ENCODE data around the gene PHACTR3. TPM values are rescaled to one million over a fixed set of nuclear protein-coding genes. Genes with fewer than 3 reads are reported as not detected.

PHACTR3 gene
- total RNA-seq, 4 donors from 2014 or later: 1.4 to 7.2 (median 4.3) TPM

DNA sequence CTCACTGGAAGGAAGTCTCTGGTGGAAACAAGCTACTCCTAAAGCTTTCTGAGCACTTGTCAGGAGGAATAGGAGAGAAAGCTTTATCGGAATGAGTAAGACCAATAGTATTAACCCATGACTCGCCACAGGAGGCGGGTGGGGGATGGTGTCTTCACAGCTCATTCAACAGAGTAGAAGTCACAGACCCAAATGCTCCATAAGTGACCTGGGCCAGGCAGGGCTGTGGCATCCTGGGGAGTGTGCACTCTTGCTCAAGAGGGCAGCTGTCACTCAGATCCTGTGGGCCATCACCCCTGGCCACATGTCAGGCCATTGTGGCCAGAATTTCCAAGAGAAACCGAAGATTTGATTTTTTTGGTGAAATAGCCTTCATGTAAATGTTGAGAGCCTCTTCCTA lies 213.1 kb downstream of the PHACTR3 start:
- TF ChIP-seq, protein P1, sequence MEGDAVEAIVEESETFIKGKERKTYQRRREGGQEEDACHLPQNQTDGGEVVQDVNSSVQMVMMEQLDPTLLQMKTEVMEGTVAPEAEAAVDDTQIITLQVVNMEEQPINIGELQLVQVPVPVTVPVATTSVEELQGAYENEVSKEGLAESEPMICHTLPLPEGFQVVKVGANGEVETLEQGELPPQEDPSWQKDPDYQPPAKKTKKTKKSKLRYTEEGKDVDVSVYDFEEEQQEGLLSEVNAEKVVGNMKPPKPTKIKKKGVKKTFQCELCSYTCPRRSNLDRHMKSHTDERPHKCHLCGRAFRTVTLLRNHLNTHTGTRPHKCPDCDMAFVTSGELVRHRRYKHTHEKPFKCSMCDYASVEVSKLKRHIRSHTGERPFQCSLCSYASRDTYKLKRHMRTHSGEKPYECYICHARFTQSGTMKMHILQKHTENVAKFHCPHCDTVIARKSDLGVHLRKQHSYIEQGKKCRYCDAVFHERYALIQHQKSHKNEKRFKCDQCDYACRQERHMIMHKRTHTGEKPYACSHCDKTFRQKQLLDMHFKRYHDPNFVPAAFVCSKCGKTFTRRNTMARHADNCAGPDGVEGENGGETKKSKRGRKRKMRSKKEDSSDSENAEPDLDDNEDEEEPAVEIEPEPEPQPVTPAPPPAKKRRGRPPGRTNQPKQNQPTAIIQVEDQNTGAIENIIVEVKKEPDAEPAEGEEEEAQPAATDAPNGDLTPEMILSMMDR (IDR thresholded peaks at IDR 0.05): no peak
- TF ChIP-seq POLR2A (IDR thresholded peaks at IDR 0.05): no peak
- WGBS, 2 donors: 89 to 90% methylated on average over 4 of the region's 4 CpGs
- peak in 1 of 2 donors; percentile 6 for DNase-seq (ENCODE audit: low spot score in 2 of 2)
- H3K4me3 ChIP-seq (ENCODE audit: low read depth, poor library complexity, severe bottlenecking): no peak overlapping the region
- intact Hi-C loops (cut with DNase I; ENCODE audit: low total_unique reads): no loop called here

DNA sequence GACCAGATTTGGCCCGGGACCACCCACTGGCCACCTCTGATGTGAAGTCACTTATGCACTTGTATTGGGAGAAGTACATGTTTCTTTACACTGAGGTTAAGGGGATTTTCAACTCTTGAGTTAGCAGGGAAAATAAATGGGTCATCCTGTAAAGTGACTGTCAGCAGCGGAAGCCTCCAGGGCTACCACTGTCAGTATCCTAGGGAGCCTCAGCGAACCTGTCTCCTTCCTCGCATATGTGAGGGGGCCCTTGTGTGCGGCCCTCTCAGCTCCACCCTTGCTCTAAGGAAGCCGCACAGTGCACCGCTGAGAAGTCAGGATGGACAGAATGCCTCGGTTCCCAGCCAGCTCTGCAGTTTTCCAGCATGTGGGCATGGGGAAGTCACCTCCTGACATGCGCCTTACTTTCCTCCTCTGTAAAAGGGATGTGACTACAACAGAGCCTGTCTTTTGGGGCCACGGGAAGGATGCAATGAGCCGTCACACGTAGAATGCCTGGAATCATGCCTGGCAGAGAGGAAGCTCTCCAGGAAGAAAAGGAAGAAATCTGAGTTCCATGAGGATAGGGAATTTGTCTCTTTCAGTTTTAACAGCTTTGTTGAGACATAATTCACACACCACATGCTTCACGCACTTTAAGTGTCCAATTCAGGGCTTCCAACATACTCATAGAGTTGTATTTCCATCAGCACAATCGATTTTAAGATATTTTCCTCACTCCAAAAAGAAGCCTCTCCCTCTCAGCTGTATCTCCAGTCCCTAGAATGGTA lies 213.7 kb downstream of the PHACTR3 start:
- WGBS, 2 donors: 82 to 83% methylated on average over 14 of the region's 14 CpGs
- TF ChIP-seq POLR2A (IDR thresholded peaks at IDR 0.05): no peak
- H3K4me3 ChIP-seq (ENCODE audit: low read depth, poor library complexity, severe bottlenecking): no peak overlapping the region
- DNase-seq (ENCODE audit: low spot score in 2 of 2): peak in 1 of 2 donors; percentile 6
- intact Hi-C loops (cut with DNase I; ENCODE audit: low total_unique reads): no loop called here

DNA sequence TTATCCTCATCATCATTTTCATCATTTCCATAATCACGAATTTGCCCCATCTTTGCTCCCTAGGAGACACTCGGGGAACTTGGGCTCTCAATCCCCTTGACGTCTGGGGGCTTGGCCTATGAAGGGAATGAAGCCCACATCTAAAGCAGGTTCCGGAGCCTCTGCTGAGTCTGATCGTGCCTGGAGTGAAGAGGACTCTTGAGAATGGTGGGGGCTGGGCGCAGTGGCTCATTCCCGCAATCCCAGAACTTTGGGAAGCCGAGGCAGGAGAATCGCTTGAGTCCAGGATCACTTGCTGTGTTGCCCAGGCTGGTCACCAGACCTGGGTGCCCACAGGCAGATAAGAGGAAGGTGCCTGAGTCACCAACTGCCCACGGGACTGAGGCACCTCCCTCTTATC lies 214.6 kb downstream of the PHACTR3 start:
- WGBS, 2 donors: 92 to 95% methylated on average over 10 of the region's 10 CpGs
- intact Hi-C loops (cut with DNase I; ENCODE audit: low total_unique reads): no loop called here
- TF ChIP-seq POLR2A (IDR thresholded peaks at IDR 0.05): no peak
- TF ChIP-seq, protein P1 (IDR thresholded peaks at IDR 0.05): no peak
- DNase-seq (ENCODE audit: low spot score in 2 of 2): peak; percentile 12 to 74
- no peak overlapping the region for H3K4me3 ChIP-seq (ENCODE audit: low read depth, poor library complexity, severe bottlenecking)

DNA sequence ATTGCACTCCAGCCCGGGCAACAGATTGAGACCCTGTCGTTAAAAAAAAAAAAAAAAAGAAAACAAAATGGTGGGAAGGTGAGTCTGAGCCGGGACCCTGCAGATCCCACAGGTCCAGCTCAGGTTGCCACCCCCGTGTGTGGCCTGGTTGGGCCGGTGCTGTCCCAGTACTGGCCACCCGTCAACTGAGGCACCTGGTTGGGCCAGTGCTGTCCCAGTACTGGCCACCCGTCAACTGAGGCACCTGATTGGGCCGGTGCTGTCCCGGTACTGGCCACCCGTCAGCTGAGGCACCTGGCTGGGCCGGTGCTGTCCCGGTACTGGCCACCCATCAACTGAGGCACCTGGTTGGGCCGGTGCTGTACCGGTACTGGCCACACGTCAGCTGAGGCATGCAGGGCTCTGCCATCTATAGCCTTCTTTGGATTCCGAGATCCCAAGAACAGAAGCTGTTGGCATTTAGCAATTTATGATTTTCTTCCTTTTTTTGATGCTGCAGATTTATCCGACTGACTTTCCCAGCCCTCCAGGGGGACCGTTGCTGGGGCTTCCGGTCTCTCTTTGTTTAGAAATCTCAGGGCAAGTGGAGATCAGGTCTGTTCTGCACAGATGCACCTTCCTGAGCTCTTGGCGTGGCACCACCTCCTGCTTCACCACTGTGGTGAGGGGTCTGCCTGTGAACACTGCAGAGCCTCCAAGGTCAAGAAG lies 215.3 kb downstream of the PHACTR3 start:
- intact Hi-C loops (cut with DNase I; ENCODE audit: low total_unique reads): no loop called here
- peak; percentile 12 to 75 for DNase-seq (ENCODE audit: low spot score in 2 of 2)
- no peak overlapping the region for H3K4me3 ChIP-seq (ENCODE audit: low read depth, poor library complexity, severe bottlenecking)
- WGBS, 2 donors: 90 to 92% methylated on average over 20 of the region's 20 CpGs
- TF ChIP-seq, protein P1 (IDR thresholded peaks at IDR 0.05): no peak
- TF ChIP-seq POLR2A (IDR thresholded peaks at IDR 0.05): no peak

DNA sequence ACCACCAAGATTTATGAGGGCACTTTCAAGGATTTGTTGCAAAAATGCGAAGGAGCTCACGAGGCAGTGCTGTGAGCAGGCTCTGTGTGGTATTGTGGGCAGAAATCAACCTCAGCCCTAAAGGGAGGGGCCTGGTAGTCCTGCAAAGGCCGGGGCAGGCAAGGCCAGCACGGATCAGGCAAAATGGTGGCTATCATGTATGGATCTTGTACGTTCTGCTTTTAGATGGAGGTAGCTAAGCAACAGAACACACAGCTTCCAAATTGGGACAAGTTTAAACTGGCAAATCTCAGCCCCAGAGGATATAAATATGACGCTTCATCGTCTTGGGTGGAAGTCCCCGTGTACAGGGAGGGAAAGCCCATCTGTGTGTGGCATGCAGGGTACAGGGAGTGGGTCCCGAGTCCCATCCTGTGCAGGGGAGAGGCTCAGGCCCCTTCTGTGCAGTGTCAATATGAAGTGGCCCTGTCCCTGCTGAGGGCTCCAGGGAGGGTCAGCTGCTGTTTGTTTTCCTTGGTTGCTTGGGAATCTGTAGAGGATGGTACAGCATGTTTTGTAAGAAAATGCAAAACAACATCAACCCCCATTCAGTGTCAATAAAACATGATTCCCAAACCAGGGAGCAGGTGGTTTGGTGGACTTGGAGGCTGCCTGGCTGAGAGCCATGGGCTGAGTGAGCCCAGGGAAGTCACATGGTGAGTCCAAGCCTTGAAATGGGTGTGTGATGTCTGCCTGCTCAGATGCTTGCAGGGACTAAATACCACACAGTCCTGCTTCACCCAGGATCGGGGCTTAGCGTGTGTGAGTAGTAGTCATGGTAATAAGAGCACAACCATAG lies 216.1 kb downstream of the PHACTR3 start:
- TF ChIP-seq, protein P1 (IDR thresholded peaks at IDR 0.05): no peak
- no peak for TF ChIP-seq POLR2A (IDR thresholded peaks at IDR 0.05)
- 40 to 42% methylated on average over 11 of the region's 11 CpGs for WGBS, 2 donors
- intact Hi-C loops (cut with DNase I; ENCODE audit: low total_unique reads): no loop called here
- H3K4me3 ChIP-seq (ENCODE audit: low read depth, poor library complexity, severe bottlenecking): no peak overlapping the region
- peak; percentile 70 to 89 for DNase-seq (ENCODE audit: low spot score in 2 of 2)

DNA sequence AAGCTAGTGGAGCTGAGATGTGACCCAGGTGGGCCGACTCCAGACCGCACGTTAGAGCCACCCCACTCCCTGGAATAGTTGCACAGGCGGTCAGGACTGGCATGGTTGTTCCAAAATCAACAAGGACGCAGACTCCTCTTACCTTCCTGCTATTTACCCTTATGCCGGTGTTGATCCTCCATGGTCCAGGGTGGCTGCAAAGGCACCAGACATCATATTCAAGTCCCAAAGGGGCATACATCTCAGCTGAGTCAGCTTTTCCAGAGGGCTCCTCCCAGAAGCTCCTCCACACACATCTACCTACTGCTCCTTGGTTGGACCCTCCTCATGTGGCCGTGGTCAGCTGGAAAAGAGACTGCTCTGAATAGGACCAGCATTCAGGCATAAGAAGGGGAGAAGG lies 216.9 kb downstream of the PHACTR3 start:
- TF ChIP-seq POLR2A (IDR thresholded peaks at IDR 0.05): no peak
- no peak overlapping the region for H3K4me3 ChIP-seq (ENCODE audit: low read depth, poor library complexity, severe bottlenecking)
- intact Hi-C loops (cut with DNase I; ENCODE audit: low total_unique reads): no loop called here
- peak; percentile 11 to 62 for DNase-seq (ENCODE audit: low spot score in 2 of 2)
- WGBS, 2 donors: 95 to 100% methylated on average over 7 of the region's 7 CpGs

All from lower leg skin (tissue), 4 donors.